HG02610 (cell line): ENCODE results near the gene IL12RB2.
A peak's percentile ranks its signal among the peaks of the same experiment; 100 is the strongest.

Experiments used
- ATAC-seq: cut with Tn5 transposase; IDR thresholded peaks from one replicate; pipeline ENCODE4 v1.9.1; 2021; ENCODE audit warnings: mild to moderate bottlenecking, moderate library complexity; ENCODE audit not compliant: unreplicated experiment

The IL12RB2 gene

DNA sequence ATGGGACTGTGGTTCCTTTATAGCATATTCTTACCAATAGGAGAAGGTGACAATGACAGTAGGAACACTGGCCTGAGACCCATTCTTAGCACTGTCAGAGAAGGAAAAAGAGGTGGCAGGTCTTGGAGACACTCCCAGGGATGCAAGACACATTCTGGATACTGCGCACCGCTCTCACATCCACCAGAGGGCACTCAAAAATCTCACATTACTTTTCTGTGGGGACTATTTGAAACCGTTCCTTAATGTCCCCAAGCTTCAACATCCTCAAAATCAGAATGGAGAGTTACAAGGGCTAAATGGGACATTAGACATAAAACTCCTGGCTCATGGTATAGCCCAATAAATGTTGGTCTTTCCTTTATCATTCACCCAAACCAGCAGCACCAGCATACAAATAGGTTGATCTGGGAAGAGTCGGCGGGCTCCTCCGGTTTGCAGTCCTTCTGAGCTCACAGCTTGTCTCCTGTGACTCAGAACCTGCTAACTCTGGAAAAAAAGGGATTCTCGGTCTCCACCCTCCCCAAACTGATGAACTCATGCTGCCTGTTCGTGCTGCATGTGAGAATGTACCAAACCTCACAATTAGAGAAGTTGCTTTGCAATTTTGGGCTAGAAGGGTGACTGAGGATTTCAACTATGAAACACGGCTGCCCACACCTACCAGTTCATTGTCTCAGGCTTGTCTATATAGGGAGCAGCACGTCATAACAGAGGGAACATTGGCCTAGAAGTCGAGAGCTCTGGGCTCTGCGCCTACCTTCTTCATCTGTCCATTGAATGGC lies 40.2 kb downstream of the IL12RB2 start:
- ATAC-seq, result no peak

DNA sequence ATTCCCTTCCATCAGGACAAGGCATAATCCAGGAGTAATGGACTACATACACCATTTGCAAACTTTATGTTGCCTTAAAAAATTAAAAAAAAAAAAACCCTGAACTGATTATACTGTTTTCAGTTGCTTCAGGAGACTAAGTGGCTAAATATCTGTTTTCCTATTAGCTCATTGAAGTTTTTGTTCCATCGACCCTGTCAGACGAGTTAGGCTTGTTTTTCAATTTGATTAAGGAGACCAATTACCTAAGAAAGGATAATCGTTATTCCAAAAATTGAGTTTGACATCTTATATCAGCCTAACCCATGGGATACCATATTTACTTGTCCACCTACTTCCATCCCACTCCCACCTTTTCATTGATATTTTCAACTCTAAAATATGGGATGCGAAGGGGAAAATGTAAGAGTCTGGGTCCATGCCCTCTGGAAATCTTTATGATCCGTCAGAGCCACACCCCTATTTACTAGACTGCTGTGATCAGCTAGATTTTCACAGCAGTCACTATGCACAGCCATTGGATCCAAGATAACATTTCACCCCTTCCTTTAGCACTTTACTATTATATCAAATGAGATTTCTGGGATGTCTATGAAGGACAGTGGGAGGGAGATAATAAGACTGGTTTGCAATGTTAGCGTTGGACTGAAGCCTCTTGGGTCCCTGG lies 41.0 kb downstream of the IL12RB2 start:
- ATAC-seq, result no peak

DNA sequence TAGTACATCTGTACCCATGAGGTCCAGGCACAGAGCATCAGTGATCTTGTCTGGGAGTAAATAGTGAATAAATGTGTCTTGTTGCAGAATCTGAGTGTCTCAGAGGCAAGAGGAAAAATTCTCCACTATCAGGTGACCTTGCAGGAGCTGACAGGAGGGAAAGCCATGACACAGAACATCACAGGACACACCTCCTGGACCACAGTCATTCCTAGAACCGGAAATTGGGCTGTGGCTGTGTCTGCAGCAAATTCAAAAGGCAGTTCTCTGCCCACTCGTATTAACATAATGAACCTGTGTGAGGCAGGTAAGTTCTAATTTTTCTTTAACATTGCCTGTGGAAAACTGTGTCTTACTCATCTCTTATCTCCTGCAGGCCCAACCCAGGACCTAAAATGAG lies 43.1 kb downstream of the IL12RB2 start:
- ATAC-seq, result peak; percentile 61

DNA sequence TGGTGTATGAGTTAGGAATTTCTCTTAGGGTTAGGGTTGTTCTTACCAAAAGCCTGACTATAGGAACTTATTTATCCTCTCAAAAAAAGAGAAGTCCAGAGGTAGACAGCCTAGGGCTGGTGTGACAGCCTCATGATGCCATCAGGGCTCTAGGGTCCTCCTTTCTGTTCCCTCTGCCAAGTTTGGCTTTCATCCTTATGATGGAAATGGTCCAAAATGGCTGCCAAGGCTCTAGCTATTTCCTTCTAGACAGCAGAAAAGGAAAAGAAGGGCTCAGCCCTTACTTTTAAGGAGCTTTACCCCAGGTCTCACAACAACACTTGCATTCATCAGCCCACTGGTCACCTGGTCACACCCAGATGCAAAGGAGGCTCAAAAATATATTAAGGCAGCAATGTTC lies 44.5 kb downstream of the IL12RB2 start:
- ATAC-seq, result no peak

DNA sequence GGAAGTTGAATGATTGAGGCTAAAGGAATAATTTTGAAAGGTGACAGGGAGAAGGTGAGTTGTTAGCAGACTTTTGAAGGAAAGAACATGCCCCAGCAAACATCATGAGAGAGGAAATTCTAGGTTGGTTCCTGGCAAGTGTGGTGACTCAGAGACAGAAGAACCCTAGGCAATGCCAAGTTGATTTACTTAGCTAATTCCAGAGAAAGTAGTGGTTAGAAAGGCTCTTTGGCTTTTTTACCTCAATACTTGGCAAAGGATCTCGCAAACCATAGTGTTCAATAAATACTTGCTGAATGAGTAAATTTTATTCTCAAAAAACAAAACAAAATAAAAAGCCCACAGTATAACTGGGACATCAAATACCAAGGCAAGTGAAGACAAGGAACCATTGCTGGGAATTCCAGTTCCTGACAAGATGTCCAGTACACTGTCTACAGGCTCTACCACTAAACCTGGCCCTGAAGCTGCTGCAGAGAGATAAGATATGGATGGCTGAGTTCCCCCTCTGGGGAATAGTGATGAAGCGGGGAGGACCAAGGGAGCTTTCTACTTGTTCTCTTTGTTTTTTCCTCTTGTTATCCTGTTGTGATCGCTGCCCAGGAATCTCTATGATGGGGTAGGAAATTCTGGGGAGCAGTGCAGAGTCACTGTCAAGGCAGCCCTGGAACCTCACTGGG lies 48.2 kb downstream of the IL12RB2 start:
- ATAC-seq, result no peak

DNA sequence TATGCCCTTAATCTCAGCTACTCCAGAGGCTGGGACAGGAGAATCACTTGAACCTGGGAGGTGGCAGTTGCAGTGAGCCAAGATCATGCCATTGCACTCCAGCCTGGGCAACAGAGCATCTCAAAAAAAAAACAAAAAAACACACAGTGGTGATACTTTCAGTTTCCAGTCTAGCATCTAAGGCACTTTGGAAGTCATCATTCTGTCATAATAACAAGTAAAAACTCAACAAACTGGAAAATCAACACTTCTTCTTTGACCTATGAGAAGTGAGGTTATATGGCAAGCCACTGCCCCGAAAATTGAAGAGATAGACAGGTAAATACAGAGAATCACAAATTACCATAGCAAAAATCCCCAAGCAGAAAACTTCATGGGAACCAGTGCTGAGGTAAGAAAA lies 51.9 kb downstream of the IL12RB2 start:
- ATAC-seq, result no peak

DNA sequence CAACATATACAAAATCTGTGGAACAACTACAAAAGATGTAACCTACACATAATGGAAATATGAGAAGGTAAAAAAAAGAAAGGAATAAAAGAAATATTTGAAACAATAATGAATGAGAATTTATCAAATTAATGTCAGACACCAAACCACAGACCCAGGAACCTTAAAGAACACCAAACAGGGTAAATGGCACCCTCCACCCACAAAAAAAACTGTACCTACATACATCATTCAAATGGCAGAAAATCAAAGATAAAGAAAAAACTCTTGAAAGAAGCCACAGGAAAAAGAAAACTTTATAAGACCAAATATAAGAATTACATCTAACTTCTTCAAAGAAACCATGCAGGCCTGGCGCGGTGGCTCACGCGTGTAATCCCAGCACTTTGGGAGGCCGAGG lies 54.0 kb downstream of the IL12RB2 start:
- no peak for ATAC-seq

DNA sequence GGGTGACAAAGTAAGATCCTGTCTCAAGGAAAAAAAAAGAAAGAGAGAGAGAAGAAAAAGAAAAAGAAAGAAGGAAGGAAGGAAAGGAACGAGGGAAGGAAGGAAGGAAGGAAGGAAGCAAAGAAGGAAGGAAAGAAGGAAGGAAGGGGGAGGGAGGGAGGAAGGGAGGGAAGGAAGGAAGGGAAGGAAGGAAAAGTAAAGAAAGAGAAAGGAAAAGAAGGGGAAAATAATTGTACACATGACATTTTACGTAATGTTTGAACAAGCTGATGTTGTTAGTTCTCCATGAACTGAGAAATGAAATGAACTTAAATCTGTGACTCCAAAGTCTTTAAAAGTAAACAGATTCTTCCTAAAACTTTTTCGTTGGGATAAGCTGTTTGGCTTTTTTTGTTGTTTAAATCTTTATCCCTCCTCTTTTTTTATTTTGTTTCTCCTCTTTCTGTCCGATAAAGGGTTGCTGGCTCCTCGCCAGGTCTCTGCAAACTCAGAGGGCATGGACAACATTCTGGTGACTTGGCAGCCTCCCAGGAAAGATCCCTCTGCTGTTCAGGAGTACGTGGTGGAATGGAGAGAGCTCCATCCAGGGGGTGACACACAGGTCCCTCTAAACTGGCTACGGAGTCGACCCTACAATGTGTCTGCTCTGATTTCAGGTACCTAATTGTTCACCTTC lies 59.8 kb downstream of the IL12RB2 start:
- ATAC-seq, result no peak

DNA sequence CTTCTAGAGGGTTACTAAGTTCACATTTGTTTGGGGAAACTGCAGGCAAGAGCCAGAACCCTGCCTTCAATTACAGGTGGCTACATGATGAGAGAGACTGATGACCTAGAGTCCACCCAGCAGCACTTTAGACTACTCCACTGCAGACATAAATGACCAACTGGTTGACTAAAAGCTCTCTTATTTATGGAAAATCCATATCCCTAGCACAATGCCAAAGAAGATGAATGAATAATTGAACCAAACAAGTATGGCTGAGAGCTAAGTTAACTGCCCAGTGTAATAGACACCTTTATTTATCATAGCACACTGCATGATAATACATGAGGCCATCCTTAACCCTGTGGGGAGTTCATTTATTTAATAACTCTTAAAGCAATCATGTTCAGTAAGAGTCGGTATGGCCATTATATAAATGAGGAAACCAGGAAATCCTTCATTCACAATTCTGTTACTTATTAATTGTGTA lies 60.4 kb downstream of the IL12RB2 start:
- no peak for ATAC-seq

DNA sequence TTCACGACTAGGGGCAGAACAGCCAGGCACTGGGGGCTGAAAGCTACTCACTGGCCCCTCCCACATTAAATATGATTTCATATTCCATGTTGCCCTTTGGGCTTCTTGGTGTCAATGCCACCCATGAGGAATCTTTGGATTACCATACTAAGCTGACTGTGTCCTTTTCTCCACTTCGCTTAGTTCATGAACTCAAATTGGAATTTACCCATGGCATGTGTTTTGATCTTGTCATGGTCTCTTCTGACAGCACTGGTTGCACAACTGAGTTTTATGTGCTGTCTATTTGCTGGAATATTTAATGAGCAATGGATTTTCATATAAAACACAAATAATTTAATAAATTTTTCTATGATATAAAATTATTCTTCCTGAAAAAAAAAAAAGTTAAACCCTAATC lies 63.4 kb downstream of the IL12RB2 start:
- ATAC-seq, result no peak

DNA sequence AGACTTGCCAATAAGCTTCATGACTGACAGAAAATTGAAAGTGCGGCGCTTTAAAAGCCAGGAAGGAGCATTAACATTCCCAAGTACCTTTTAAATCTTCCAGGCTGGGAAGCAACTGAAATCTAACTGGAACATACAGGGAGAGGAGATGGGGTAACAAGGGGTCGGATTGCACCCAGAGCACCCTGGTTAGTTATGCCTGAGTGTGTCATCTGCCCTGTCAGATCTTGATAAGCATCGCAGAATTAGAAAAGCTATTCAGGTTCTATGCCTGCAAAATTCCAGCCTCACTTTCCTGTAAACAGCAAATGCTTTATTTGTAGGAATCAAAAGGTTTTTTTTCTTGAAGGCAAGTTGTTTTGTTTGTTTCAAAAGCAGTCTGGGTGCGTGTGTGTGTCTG lies 64.0 kb downstream of the IL12RB2 start:
- ATAC-seq, result no peak

DNA sequence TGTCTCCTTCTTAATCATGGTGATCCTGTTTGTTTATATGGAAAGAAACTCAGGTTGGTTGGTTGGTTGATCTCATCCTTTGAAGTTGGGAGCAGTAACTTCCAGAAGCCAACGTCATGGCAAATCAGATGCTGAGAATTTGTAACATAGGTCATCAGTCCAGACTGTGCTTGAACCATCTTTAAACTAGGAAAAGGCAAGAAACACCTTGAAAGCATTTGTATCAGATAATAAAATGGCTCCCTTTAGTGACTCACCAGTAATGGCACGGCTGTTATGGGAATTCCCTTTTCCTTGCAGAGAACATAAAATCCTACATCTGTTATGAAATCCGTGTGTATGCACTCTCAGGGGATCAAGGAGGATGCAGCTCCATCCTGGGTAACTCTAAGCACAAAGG lies 64.5 kb downstream of the IL12RB2 start:
- ATAC-seq, result no peak

DNA sequence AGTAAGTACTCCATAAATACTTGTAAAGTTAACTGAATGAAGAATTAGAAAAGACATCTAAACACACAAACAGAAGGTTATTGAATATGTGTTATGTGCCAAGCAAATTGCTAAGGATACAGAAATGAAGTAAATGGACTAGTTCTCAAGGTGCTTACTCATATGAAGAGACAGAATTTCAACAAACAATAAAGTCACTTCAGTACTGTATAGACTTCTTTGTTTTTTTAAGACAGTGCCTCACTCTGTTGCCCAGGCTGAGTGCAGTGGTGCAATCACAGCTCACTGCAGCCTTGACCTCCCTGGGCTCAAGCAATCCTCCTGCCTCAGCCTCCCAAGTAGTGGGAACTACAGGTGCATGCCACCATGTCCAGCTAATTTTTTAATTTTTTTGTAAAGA lies 65.2 kb downstream of the IL12RB2 start:
- ATAC-seq, result no peak

DNA sequence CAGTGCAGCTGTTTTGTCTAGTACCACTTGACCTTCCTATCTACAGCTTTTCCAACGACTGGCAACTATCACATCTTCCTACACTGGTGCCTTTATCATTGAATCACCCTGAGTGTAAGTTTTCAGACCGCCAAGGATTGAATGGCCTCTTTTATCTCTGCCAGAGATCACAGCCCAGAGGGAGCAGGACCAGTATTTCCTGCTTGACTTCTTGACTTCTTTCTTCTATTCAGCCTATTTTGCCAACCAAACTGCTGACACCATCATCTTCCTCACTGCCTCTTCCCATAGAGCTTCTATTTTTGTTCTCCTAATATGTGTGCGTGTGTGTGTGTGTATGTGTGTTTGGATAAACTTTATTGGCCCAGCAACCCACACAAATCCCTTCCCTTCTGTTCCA lies 68.7 kb downstream of the IL12RB2 start:
- ATAC-seq, result no peak

DNA sequence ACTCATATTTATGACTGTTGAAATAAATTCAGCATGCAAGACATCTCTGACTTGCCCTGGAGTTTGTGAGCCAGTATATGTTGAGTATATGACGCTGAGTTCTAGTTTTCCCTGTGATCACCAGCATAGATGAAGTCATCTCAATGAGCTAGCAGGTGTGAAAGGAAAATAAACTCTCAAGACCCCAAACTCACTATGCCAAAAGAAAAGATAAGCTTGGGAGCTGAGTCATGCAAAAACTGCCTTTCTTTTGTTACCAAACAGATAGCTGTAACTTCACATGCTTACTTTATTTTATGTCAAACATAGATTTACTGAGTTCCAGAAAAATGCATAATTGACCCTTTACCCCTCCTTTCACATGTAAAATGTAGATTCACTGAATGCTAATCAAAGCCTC lies 69.6 kb downstream of the IL12RB2 start:
- ATAC-seq, result no peak

DNA sequence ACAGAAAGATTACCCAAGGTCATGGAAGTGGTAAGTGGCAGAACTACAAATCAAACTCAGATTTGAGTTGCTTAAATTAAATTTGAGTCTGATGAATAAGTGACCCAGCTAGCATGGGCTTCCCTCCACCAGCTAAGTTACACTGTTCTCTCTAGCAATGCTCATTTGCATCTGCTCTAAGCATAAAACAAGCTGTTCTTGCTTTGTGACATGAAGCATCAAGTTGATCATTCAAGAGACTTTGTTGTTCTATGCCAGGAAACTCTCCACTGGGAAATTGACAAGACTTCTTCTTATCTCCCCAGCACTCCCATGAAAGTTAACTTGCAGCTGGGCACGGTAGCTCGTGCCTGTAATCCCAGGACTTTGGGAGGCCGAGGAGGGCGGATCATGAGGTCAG lies 73.5 kb downstream of the IL12RB2 start:
- no peak for ATAC-seq

DNA sequence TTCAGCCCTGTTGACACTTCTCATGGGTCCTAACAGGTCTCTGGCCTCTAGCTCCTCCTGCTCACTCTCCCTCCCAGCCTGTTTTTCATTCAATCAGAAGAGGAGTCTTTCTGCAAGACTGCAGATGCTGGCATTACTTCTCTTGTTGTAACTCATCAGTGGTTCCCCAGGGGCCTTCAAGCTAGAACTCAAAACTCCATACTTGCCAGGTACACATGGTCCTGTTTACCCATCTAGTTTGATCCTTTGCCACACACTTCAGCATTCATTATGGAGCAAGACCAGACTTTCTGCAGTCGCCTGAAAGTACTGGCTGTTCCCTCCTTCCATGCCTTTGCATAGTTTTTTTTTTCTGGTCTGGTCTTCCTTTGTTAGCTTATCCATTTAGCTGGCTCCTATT lies 74.6 kb downstream of the IL12RB2 start:
- no peak for ATAC-seq

DNA sequence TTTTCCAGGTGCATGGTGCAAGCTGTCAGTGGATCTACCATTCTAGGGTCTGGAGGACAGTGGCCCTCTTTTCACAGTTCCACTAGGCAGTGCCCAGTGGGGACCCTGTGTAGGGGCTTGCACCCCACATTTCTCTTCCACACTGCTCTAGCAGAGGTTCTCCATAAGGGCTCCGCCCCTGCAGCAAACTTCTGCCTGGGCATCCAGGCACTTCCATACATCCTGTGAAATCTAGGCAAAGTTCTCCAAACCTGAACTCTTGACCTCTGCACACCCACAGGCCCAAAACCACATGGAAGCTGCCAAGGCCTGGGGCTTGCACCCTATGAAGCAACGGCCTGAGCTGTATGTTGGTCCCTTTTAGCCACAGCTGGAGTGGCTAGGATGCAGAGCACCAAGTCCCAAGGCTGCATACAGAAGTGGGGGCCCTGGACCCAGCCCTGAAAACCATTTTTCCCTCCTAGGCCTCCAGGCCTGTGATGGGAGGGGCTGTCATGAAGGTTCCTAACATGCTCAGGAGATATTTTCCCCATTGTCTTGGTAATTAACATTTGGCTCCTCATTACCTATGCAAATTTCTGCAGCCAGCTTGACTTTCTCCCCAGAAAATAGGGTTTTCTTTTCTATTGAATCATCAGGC lies 76.4 kb downstream of the IL12RB2 start:
- no peak for ATAC-seq

DNA sequence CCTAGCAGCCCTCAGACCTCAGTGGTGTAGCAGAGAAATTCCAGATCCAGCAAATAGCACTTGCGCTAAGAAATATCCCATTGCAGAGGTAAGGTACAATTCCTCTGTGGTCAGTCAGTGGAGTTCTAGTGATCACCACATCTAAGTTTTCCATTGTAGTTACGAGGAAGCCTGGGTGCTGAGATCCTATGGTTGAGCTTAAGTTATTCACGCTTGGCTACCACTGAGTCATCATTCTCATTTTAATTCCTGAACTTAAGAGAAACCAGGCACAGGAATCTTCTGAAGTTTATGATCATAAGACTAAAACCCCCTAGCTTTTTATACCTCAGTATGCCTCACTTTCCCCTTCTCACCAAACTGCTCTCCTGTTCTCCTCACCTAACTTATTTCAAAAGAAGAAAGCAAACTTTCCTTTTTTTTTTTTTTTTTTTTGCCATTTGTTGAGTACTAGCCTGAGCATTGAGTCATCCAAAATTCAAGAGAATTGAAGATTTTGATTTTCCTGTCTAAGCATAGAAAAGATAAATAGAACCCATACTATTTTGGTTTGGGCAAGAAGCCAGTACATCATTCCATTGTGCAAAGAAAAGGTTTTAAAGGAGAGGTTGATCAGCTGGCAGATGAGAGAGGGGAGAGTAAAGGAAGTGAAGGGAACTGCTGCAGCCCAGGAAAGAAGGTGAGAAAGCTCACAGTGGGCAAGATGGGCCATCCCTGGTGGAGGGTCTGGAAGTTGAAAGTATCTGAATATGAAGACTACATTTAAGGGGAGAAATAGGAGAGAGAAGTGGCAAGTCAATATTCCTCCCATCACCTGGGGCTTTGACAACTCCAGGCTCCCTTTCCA lies 82.6 kb downstream of the IL12RB2 start:
- no peak for ATAC-seq

DNA sequence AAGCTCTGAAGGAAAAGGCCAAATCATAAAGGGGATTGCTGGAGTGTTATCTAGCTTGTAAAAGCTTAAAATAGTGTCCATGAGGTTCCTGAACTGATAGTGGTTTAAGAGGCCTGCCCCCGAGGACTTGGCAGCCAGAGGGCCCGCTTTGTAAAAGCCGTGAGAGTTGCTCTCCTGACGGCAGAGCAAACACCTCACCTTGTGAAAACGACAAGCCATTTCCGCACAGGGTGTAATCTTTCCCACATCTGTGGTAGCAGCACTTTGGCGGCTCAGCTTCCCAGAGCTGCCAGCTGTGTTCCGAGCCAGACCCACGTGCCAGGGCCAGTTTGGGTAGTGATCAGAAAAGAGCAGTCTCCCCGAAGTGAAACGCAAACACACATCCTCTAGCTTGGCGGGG lies 85.6 kb downstream of the IL12RB2 start:
- no peak for ATAC-seq
